ENCODE data around the gene BORCS8. TPM values are rescaled to one million over a fixed set of nuclear protein-coding genes. Genes with fewer than 3 reads are reported as not detected.
"Not testable (repeated sequence)": the region's sequence is repeated elsewhere in the genome, so short reads cannot be mapped to it uniquely, and the experiment has no call there.

Gene BORCS8
- total RNA-seq, 2 donors from 2014 or later, result 11.6 to 26.9 TPM

DNA sequence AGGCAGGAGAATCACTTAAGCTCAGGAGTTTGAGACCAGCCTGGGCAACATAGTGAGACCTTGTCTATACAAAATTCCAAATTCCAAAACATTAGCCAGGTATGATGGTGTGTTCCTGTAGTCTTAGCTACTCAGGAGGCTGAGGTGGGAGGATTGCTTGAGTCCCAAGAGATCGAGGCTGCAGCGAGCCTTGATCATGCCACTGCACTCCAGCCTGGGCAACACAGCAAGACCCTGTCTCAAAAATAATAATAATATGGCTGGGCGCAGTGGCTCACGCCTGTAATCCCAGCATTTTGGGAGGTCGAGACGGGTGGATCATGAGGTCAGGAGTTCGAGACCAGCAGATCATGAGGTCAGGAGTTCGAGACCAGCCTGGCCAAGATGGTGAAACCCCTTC lies 29.0 kb upstream of the BORCS8 start:
- not testable (repeated sequence) for H3K9me3 Mint-ChIP-seq; DNase-seq (ENCODE audit: low spot score in 2 of 2); ATAC-seq; H3K27ac Mint-ChIP-seq; H3K36me3 Mint-ChIP-seq

DNA sequence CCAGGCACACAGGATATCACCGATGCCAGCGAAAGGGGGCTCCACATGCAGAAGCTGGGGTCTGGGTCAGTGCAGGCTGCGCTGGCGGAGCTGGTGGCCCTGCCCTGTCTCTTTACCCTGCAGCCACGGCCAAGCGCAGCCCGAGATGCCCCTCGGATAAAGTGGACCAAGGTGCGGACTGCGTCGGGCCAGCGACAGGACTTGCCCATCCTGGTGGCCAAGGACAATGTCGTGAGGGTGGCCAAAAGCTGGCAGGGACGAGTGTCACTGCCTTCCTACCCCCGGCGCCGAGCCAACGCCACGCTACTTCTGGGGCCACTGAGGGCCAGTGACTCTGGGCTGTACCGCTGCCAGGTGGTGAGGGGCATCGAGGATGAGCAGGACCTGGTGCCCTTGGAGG lies 27.0 kb upstream of the BORCS8 start:
- ATAC-seq (no peak), DNase-seq (ENCODE audit: low spot score in 2 of 2) (no peak)
- no peaks in the 10 kb centered on the region for H3K36me3 Mint-ChIP-seq
- no peaks in the 10 kb centered on the region for H3K9me3 Mint-ChIP-seq
- no peak overlapping the region for H3K27ac Mint-ChIP-seq

- ATAC-seq, result no peak
- no peaks in the 10 kb centered on the region for H3K9me3 Mint-ChIP-seq
- H3K27ac Mint-ChIP-seq, result no peak overlapping the region
- no peak for DNase-seq (ENCODE audit: low spot score in 2 of 2)
- H3K36me3 Mint-ChIP-seq, result peaks cover 0 to 5% of the 10 kb centered on the region in 2 donors
Observed at GRCh38 chr19:19217099-19217498, 25.1 kb upstream of the BORCS8 start.

GRCh38 chr19:19215792-19216191 lies 23.8 kb upstream of the BORCS8 start:
- Mint-ChIP-seq H3K27ac (no peak overlapping the region), H3K9me3 (no peaks in the 10 kb centered on the region), H3K36me3 (peaks cover 0 to 5% of the 10 kb centered on the region in 2 donors)
- ATAC-seq (peak; percentile 43 to 77), DNase-seq (ENCODE audit: low spot score in 2 of 2) (no peak)

DNA sequence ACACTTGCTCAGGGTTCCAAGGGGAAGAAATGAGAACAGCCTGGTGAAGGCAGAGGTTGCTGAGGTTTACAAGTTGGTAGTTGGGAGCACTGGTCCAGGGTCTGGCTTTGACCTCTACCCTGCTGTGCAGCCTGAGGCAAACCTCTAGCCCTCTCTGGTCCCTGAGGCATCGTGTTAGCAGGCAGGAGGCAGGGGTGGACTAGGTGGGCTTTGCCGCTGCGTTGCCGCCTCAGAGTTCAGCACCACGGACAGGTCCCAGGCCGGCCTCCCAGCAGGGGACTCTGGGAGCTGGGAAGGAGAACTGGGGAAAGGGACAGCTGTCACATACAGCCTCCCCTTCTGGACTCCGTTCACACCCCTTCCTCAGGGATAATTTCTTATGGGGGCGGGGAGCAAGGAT lies 22.9 kb upstream of the BORCS8 start:
- Mint-ChIP-seq H3K9me3 (no peaks in the 10 kb centered on the region), H3K36me3 (peaks cover 0 to 5% of the 10 kb centered on the region in 2 donors), H3K27ac (no peak overlapping the region)
- peak in 1 of 2 donors; percentile 46 for DNase-seq (ENCODE audit: low spot score in 2 of 2)
- ATAC-seq, result no peak

DNA sequence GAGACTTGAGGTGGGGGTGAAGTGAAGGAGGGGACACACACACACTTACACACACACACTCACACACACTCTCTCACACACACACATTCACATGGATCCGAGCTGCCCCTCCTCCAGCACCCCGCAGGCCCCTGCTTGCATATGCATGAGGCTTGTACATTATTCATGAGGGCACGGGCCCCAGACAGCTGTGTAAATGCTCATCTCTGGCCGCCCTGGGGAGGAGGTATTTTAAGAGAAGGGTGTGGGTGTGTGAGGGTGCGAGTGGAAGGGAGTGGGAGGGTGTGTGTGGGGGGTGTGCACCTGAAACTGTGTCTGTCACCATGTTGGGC lies 22.2 kb upstream of the BORCS8 start:
- H3K9me3 Mint-ChIP-seq, result no peaks in the 10 kb centered on the region
- ATAC-seq, result no peak
- DNase-seq (ENCODE audit: low spot score in 2 of 2), result no peak
- H3K36me3 Mint-ChIP-seq, result peaks cover 0 to 5% of the 10 kb centered on the region in 2 donors
- H3K27ac Mint-ChIP-seq, result no peak overlapping the region

DNA sequence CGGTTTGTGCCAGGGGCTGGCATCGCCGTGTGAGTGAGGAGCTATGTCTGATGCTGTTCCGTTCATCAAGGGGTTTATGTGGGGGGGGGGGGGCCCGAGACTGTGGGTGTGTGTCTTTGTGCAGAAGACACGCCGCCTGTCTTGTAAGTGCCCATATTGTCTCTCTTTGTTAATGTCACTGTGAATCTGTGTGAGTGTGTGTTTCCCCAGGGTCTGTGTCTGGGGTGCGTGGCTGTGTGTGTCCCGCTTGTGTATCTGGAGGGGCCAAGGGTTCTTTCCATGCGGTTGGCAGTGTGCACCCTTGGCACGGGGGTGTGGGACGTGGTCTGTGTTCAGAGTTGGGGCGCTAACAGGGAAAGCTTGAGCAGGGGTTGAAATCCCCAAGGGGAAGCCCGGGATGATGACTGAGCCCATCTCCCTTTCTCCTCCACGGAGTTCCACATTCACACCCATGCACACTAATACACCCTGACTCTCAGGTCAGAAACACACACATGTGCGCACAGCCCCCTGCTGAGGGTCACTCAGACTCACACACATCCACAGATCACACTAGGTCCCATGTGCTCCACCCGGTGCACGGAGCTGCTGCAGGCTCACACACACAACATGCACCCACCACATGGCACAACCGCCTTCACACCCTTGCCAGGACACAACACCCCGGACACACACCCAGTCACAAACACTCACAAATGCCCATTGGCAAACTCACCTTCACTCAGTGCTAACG lies 21.6 kb upstream of the BORCS8 start:
- H3K36me3 Mint-ChIP-seq, result peaks cover 0 to 5% of the 10 kb centered on the region in 2 donors
- H3K27ac Mint-ChIP-seq, result no peak overlapping the region
- ATAC-seq (no peak), DNase-seq (ENCODE audit: low spot score in 2 of 2) (no peak)
- no peaks in the 10 kb centered on the region for H3K9me3 Mint-ChIP-seq

- ATAC-seq (no peak), DNase-seq (ENCODE audit: low spot score in 2 of 2) (no peak)
- Mint-ChIP-seq H3K9me3 (no peaks in the 10 kb centered on the region), H3K27ac (no peak overlapping the region), H3K36me3 (peaks cover 0 to 5% of the 10 kb centered on the region in 2 donors)
Observed at GRCh38 chr19:19212916-19213315, 21.0 kb upstream of the BORCS8 start.

DNA sequence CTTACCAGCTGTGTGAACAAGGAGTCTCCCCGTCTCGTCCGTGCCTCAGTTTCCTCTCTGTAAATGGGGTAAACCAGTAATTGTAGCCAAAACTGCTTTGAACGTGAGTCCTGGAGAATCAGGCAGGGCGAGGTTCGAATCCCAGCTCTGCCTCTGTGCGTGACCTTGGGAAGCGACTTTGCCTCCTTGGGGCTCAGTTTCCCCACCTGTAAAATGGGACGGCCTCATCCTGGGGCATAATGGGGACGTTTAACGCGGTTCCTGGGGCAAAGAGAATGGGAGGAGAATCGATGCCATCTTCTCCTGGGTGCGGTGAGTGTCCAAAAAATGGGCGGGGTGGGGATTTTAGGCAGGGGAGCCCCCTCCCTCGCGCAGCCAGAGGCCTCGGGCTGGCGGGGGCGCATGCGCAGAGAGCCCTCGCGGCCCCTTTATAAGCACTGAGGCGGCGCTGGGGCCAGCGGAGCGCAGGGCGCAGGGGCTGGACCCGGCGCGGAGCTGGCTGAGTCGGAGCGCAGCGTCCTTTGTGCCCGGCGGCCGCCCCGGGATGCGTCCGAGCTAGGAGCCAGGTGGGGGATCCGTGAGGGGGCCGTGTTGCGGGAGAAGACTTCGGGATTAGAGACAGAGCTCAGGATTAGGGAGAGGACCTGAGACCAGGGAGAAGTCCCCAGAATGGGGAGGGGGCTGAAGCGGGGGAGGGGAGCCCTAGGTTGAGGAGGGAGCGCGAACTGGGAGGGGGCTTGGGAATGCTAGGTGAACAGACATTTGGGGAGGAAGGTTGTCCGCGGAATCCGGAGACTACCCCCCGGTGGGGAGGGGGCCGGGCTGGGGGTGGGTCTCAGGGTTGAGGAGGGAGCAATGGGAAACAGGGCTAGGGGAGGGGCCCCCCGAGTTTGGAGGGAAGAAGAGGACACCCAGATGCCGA lies 19.8 kb upstream of the BORCS8 start, which contains the start of gene NCAN:
TSS of gene NCAN (plus strand) at position 460 of the 922 bp plus-strand sequence. CDS start 4,996 bp downstream, outside the sequence.
- ATAC-seq (no peak), DNase-seq (ENCODE audit: low spot score in 2 of 2) (no peak)
- Mint-ChIP-seq H3K9me3 (peaks cover 0 to 11% of the 10 kb centered on the region in 2 donors), H3K27ac (no peak within 1 kb of the TSS), H3K36me3 (peaks cover 0 to 5% of the 10 kb centered on the region in 2 donors)

DNA sequence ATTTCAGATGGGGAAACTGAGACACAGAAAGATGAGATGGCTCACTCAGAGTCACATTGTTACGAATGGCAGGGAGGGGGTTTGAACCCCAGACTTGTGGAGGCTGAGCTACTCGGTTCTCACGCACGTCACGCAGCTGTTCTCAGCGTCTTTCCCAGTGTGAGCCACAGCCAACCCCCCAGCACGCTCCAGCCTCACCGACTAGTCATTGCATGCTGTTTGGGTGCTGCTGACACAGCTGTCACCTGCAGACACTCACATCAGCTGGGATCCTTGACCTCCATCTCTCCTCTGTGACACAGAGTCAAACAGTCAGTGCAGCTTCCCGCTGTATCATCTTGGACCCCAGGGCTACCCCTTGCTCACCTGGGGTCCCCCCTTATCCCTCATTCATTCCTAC lies 17.4 kb upstream of the BORCS8 start:
- Mint-ChIP-seq H3K36me3 (peaks cover under 1 to 5% of the 10 kb centered on the region in 2 donors), H3K27ac (no peak overlapping the region), H3K9me3 (peaks cover 0 to 12% of the 10 kb centered on the region in 2 donors)
- ATAC-seq (no peak), DNase-seq (ENCODE audit: low spot score in 2 of 2) (no peak)

DNA sequence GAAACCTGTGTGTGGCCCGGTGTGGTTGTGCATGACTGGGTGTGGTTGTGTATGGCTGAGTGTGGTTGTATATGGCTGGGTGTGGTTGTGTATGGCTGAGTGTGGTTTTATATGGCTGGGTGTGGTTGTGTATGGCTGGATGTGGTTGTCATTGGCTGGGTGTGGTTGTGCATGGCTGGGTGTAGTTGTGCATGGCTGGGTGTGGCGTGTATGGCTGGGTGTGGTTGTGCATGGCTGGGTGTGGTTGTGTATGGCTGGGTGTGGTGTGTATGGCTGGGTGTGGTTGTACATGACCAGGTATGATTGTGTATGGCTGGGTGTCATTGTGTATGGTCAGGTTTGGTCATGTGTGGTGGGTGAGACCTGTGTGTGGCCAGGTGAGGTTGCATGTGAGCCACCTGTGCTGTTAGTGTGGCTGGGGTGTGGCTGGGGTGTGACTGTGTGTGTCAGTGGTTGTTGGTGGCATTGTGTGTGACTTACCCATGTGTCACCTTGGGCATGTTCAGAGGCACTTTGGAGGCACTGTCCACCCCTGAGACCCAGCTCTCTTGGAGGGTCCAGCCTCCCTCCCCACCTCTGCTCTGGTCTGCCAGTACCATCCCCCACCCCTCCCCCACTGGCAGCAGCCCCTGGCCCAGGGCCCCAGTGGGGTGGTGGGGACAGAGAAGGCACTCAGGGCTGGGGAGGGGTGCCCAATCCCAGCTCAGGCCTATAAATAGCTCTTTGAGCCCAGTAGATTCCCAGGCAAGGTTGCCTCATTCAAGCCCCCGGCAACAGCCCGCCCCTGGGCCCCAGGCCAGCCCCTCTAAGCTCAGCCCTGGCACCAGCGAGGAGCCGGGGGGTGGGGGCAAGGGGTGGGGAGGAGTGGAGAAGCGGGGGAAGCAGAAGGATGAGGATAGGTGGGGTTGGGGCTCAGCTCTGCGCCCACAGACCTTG lies 16.0 kb upstream of the BORCS8 start:
- Mint-ChIP-seq H3K27ac (no peak overlapping the region), H3K36me3 (peaks cover 5 to 10% of the 10 kb centered on the region in 2 donors), H3K9me3 (peaks cover 0 to 16% of the 10 kb centered on the region in 2 donors)
- DNase-seq (ENCODE audit: low spot score in 2 of 2) (no peak), ATAC-seq (no peak)

GRCh38 chr19:19206938-19207337 lies 15.0 kb upstream of the BORCS8 start:
- Mint-ChIP-seq H3K27ac (no peak overlapping the region), H3K9me3 (peaks cover 0 to 16% of the 10 kb centered on the region in 2 donors), H3K36me3 (peaks cover 14 to 20% of the 10 kb centered on the region in 2 donors)
- DNase-seq (ENCODE audit: low spot score in 2 of 2), result no peak
- no peak for ATAC-seq

GRCh38 chr19:19205416-19206410 lies 13.8 kb upstream of the BORCS8 start:
- peaks cover 18 to 22% of the 10 kb centered on the region in 2 donors for H3K36me3 Mint-ChIP-seq
- DNase-seq (ENCODE audit: low spot score in 2 of 2), result no peak
- H3K27ac Mint-ChIP-seq, result no peak overlapping the region
- ATAC-seq, result no peak
- H3K9me3 Mint-ChIP-seq, result peaks cover 0 to 16% of the 10 kb centered on the region in 2 donors

DNA sequence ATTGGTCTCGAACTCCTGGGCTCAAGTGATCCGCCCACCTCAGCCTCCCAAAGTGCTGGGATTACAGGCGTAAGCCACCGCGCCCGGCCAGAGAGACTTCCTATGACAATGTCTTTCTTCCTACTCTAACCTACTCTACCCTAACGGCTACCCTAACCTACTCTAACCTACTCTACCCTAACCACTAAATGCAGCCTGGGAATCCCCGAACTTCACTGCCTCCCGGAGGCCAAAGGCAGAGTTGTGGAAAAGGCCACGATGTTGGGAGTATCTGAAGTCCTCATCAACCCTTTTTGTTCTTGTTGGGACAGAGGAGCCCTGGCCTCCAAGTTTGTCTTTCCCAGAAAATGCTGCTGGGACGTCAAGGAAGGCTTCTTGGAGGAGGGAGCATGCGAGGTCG lies 12.2 kb upstream of the BORCS8 start:
- Mint-ChIP-seq H3K9me3 (peaks cover 0 to 16% of the 10 kb centered on the region in 2 donors), H3K36me3 (peaks cover 18 to 31% of the 10 kb centered on the region in 2 donors), H3K27ac (peak overlapping the region in 1 of 2 donors; percentile 92)
- DNase-seq (ENCODE audit: low spot score in 2 of 2) (no peak), ATAC-seq (no peak)
